ENCODE measurements around the gene PPM1L.

PPM1L gene

DNA sequence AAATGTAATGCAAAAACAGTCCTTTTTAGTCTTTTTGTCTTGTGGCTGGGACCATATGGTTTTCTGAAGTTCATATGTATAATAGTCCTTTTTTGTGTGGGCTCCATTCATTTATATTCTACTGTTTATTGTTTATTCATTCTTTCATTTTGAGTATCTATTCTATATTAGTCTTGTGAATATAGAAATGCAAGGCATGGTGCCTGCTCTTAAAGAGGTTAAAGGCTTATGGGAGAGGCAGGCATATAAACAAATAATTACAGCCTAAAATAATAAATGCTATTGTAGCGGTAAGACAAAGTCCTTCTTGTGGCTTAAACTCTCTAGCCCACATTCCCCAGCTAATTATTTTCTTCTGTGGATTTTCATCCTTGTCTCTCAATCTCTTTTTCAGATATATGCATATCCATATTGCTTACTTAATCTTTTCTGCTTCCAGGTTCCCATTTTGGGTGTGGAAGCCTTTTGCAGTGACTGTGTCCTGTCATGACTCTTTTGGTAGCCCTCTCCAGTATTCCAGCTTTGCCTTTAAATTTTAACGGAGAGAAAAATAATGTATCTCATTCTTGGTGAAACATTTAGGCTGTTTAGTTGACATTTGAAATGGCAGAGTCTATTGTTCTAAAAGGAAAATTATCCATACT lies 101.6 kb downstream of the PPM1L start:
- DNase-seq, result no peak

DNA sequence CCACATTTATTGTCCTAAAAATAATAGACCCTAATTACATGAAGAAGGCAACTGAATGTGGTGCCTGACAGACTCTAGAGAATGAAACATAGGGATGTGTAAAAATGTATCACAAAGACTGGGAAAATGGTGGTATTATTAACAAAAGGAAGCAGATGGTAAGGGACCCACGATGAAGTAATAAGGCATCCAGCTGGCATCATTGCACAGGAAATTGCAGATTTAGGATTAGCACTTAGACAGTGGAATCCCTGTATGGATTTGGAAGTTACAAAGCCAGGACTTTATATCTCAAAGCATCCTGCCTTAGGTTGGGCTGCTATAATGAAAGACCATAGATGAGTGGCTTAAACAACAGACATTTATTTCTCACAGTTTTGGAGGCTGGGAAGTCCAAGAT lies 104.3 kb downstream of the PPM1L start:
- DNase-seq, result no peak

DNA sequence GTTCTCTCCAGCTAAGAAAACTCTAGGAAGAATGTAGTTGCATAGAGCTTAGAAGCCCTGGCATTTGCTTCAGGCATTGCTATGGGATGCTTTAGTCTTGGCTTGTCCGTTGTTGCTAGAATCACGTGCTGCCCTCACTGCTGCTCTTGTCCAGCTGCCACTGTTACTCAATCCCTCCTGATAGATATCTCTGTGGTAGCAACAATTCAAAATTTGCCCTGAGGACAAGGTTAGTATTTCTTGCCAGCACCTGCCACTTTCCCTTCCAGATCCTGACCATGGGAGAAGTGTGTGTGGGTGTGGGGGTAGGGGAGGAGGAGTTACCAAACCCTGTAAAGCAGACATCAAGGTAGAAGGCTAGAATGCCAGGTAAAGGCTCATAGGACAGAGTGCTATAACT lies 113.8 kb downstream of the PPM1L start:
- no peak for DNase-seq

DNA sequence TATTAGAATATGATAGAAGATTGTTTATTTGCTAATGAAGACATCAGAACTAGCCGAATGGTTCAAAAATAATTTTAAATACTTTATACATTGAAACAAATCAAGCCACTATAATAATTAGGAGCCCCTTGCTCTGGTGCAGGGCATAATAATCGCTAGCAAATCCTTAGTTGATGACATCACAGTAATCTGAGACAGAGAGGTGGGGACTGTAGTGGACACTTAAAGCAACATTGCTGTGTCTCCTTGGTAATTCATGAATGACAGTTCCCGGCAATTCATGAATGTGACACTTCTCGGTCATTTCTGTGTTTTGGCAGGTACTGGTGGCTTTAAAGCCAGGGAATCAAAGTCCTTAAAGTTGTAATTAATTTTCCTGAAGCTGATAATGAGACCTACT lies 114.3 kb downstream of the PPM1L start:
- DNase-seq, result no peak

DNA sequence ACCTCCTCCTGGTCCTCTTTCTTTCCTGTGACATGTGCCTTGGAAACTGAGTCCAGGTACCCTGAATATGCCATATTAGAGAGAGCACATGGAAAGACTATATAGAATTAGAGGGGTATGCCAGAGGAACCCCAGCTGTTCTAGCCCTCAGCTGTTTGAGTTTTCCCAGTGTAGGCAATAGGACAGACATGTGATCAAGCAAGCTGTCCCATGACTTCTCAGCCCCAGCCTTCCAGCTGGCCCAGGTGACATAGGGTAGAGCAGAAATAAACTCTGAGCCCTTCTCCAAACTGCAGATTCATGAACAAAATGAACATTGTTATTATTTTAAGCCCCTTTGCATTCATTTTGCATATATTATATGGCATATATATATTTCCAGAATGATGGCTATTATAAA lies 118.7 kb downstream of the PPM1L start:
- no peak for DNase-seq

DNA sequence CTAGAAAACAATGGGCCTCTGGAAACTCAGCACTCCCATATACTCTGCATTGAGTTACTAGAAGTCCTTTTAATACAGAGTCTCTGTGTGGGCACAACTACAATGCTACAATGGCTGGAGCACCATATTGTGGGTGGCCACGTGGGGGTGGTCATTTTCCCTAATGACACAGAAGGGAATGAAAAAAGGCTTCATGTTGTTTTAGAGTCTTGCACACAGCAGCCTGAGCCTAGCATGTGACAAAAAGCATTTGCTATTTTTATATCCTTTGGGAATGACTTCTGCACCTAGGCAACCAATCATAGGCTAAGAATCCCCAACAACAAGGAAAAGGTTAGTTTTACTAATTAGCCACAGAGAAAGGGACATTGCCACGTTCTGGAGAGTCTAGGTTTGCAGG lies 120.6 kb downstream of the PPM1L start:
- DNase-seq, result no peak

DNA sequence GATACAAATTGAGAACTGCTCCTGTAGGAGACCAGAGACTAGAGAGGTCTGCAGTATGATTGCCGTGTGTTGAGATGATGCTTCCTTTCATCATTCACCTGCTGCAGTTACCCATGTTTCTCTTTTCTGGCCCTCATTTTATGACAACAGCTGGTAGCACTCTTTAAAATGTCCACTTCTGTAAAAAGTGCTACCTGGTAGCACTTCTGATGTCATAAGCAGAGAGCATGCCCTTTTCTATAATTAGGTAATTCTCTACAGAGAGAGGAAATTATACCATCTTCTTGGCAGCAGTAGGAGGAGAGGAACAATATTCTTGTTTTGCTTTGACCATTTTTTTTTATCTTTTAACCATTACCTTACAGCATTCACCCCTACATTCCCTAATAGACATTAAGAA lies 123.8 kb downstream of the PPM1L start:
- DNase-seq, result no peak

DNA sequence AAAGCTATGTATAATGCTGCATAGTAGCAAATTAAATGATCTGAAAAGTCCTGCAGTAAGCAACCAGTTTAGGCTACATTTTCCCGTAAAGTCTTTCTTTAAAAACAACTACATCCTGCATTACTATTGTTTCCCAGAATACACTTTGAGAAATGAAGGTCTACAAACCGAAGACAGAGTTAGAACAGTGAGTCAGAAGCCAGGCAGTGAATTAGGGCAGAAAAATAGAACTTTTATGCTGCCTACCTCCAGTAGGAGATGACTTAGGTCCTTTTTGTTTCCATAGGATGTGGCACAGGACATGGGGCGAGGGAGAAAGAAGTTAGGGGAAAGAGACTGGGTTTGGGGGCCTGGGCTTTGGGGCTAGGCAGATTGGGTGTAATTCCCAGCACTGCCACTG lies 127.3 kb downstream of the PPM1L start:
- no peak for DNase-seq

DNA sequence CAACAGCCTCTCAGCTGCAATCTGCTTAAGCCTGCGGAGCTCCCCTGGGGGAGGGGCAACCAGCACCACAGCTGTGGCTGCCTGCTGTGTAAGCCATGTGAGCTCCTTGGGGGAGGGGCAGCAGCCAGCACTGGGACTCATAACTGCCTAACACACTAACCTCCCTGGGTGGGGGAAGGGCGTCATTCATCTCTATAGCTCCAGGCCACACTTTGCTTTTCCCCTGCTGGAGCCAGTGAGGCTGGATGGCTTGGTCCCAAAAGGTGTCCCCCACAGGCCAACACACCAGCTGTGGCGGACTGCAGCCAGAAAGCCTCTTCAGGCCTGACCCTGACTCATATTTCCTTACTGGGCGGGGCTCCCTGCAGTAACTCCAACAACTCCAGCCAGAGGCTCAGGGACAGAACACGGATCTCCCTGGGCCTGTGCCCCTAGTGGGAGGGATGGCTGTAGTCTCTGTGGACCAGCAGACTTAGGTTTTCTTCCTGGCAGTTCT lies 129.8 kb downstream of the PPM1L start:
- no peak for DNase-seq

DNA sequence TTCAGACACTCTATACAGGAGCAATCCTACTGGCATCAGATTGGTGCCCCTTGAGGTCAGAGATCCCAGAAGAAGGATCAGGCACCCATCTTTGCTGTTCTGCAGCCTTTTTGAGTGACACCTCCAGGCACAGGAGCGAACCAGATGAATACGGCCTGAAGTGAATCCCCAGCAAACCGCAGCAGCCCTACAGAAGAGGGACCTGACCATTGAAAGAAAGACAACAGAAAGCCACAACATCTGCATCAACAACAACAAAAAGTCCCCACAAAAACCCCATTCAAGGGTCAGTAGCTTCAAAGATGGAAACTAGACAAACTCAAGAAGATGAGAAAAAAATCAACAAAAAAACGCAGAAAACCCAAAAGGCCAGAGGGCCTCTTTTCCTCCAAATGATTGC lies 130.4 kb downstream of the PPM1L start:
- no peak for DNase-seq

DNA sequence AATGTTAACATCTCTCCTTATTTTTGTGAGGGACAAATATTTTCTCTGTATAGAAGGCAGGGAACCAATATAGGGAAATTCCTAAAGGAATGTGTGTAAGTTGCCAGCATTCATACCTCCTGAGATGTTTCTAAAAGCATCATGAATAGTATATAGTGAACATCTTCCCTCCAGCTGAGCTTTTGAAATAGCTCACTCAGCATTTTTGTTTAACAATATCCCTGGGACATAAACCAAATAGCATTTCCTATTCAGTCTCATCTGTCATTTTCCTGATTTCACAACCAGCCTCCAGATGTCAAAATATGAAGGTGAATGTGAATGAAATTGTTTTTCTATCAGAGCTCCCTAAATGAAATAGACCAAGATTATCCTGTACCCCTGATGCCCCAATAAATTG lies 137.2 kb downstream of the PPM1L start:
- no peak for DNase-seq

DNA sequence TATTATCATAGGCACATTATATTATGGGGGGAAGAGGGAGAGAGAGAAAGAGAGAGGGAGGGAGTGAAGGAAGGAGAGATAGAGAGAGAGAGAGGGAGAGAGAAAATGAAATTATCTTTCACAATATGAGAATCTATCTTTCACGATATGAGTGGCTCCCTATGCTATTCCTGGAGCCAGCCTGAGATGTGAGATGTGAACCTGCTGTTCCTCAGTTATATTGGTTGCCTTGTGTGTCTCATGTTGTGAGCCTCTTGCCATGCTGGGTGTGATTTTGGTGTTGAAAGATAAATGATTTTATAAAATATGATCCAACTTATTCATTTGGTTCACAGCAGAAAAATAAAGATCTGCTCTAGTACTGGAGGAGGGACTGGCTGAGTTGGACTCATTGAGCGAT lies 148.7 kb downstream of the PPM1L start:
- DNase-seq, result no peak

DNA sequence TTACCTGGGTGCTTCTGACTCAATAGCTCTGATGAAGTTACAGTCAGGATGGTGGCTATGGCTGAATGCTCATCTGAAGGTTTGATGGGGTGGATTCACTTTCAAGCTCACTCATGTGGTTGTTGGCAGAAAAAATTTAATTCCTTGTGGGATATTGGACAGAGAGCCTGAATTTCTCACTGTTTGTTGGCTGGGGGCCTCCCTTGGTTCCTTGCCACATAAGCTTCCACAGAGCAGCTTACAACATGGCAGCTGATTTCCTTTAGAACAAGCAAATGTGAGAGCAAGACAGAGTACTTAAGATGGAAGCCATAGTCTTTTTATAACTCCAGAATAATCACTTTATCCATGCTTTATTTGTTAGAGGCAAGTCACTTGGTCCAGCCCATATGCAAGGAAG lies 150.6 kb downstream of the PPM1L start:
- DNase-seq, result no peak

DNA sequence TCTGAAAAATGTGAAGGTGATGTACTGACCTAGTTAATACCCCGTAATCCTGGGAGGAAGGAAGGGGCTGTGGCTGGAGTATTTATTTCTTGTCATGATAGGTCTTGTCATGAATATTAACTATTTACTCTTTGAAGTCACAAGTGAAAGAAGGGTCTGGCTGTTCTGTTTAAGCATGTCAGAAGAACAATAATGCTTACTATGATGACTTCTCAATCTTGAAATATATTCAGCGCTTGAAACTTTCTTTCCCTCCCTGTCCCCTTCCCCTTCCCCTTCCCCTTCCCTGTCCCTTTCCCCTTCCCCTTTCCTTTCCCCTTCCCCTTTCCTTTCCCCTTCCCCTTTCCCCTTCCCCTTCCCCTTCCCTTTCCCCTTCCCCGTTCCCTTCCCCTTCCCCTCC lies 153.9 kb downstream of the PPM1L start:
- no peak for DNase-seq

DNA sequence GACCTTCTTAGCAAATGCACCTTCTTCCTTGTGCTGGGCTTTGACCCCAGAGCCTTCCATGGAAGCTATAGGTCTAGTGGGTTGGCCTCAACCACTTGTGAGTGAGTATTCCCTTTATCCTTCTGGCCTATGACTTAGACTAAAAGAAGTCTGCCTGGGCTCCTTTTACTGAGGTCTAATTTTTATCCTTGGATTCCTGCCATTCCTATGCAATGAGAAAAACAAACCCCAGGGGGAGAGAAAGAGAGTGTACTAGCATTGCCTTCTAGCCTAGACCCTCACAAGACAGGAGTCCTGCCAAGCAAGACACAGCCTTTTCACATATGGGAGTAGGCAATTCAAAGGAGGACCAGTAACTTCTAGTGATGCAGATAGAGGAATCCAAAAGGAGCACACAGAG lies 155.4 kb downstream of the PPM1L start:
- no peak for DNase-seq

DNA sequence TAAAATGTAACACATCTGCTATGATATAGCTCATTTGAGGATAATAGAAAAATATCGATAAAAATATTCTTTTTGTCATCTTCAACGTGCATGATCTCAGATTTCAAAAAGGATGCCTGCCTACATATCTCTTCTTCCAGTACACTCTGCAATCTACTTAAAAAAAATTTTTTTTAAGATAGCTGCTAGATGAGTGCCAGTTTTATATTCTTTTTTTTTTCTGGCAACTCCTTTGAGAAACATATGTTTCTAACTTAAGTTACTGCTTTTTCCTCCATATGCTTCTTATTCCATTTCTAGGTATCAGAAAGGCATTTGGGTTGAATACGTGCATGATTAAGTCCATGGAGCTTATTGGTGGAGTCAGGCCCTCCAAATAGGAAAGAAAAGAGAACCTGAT lies 160.4 kb downstream of the PPM1L start:
- no peak for DNase-seq

DNA sequence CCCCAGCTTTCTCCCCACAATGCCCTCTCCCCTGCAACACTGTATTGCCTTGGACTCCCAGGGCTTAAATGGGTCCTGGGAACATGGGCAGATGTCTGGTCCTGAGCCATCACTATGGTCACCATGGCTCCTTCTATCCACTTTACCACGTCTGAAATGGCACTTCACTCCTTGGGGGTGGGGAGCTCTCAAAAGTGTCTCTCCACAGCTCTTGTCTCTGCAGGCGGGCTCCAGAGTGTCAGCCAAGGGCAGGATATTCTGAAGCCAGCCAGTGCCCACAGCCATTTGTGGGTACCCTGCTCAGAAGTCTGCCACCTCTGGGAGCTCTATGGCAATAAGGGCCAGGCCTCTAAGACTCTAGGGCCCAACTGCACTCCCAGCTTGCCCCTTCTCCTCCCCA lies 163.9 kb downstream of the PPM1L start:
- DNase-seq, result no peak

DNA sequence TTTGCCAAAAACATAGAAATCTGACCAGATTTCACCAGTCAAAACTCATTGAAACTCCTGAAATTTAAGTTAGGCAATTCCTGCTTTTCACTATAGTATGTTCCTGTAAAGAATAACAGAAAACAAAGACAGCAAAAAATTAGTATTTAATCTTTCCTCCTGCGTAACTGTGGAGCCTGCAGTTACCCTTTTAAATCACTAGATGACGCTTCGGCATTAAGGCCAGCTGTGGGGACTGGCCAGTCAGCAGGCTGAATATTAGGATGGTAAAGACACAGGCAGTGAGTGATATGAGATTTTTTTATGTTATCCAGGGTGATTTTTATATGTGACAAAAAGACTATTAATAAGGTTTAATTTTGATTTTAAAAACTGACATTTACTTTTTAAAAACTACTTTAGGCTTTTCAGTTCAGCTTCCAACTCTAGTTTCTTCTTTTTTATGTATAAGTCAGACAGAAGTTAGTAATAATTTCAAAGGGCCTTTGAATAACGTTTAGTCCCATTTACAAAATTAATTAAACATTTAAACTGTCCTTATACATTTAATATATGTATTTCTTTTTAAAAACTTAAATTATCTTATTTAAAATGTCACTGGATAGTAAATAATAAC lies 165.1 kb downstream of the PPM1L start:
- no peak for DNase-seq

DNA sequence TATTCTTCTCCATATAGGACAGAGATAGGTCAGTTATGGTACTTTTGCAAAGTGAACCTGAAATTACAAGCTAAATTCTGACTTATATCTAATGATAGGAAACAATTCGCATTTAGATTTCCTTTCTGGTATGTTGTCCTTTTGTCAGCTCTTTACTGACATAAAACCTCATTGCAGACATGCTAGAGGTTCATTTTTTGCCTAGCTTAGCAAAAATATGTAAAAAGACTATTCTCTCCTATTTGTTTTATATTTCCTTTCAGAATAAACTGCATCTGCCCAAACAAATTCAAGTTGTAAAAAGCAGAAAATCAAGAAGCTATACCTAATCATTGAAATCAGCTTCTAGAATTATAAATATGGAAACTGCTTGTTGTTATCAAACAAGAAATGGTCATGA lies 168.7 kb downstream of the PPM1L start:
- DNase-seq, result no peak

DNA sequence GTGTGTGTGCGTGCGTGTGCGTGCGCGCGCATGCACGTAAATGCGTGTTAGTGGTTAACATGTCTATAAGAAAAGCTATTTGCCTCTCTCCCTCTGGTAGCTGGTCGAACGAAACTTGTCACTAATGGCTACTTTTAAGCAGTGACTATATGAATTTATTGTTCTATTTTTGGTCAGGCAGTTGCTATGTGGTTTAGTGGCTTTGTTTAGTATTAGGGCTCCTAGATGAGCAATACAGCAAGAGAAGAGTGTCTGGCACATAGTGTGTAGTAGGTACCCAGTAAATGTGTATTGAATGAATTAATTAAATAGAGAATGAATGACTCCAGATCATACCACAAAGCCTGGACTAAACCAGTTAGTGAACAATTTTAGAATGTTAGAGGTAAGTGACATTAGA lies 171.6 kb downstream of the PPM1L start:
- DNase-seq, result no peak

DNA sequence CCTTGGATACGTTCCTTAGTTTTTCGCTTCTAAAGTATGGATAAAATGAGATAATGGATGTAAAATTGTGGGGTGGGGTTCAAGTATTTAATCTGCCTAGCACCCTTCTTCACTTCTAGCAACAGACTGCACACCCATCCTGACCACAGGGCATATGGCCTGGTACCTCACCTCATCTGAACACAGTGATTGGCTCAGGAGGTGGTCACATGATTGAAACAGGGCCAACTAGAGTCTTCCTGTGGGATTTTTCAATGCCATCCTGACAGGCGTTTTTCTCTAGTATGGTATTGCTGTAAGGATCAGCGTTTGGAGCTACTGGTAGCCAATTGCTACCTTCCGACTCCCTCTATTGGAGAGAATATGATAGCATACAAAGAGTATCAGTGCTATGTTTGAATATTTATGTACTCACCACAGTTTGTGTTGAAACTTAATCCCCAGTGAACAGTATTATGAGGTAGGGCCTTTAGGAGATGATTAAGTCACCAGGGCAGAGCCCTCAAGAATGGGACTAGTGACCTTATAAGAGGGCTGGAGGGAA lies 172.2 kb downstream of the PPM1L start:
- no peak for DNase-seq

DNA sequence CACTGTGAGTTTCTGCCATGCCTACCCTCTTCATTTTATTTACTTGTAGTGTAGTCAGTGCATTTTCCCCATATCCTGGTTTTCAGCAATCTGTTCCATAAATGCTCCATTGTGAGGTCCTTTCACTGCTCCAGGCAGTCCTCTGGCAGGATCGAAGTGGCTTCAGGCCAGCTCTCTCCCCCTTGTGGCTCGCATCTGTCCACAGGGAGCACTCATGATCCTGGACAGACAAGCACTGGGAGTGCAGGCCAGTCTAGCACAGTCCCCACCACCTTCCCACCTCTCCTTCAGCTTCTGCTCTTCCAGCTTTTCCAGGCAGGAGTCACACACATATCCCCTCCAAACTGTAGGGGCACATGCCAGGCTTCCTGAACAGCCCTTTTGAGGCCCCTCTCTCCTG lies 173.6 kb downstream of the PPM1L start:
- DNase-seq, result no peak

DNA sequence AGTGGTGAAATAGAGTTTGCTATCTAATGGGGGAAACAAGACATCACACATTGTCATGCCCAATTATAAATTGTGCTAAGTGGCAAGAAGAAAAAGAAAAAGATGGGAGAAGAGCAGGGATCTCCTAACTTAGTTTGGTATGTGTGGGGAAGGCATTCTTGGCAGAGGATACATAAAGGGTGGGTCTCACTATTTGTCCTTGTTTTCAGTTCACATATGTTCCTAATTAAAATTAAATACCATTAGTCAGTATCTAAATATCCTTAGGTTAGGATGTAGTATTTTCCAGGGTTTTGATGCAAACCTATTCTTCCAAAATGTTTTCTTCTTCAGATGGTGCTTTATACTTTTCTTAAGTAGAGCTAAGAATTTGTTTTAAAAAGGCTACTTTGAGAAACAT lies 175.4 kb downstream of the PPM1L start:
- no peak for DNase-seq

DNA sequence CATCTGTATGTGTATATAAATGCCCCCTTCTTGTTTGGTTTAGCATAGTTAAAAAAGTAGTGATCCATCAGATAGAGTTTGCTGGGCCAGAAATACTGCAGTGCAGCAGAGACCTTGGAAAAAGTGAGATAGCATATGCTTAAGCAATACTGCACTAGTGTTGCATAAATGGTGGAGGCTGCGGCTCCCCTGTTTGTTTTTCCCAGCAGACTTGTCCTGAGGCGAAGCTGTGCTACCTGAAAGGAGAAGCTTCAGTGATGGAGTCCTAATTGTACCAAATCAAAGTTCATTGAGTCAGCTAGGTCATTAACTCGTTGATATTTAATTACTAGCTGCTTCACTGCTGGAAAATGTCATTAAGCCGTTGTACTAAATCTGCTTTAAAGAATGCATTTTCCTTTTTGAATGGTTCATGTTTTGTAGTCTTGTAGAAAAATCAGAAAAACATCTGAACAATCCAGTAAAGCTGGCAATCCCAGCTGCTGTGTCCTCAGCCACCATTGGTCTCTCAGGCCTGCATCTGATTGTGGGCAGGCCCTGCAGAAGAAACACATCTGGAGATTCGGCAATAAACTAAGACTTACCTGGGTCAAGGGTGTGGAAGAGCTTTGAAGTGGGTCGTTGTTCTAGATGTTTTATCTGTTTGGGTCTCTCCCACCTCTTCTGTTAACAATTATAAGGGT lies 179.5 kb downstream of the PPM1L start:
- DNase-seq, result no peak
